ENCODE results near the gene ANAPC13. TPM values are rescaled to one million over a fixed set of nuclear protein-coding genes. Genes with fewer than 3 reads are reported as not detected.

The ANAPC13 gene
- total RNA-seq, 1 experiment from 2014 or later = 57.0 TPM

- Mint-ChIP-seq H3K27me3 (ENCODE audit: insufficient read depth, unreplicated experiment) (peaks cover 2% of the 10 kb centered on the region), H3K4me3 (ENCODE audit: unreplicated experiment) (no peak overlapping the region), H3K9me3 (ENCODE audit: unreplicated experiment) (no peaks in the 10 kb centered on the region), H3K27ac (ENCODE audit: unreplicated experiment) (no peak overlapping the region), H3K36me3 (ENCODE audit: insufficient read depth, unreplicated experiment) (no peaks in the 10 kb centered on the region), H3K4me1 (ENCODE audit: low read depth, unreplicated experiment) (no peaks in the 10 kb centered on the region)
- no peak for TF ChIP-seq CTCF (IDR thresholded peaks at IDR 0.05; ENCODE audit: insufficient read depth in 1 of 2, low read depth in 1 of 2, low read length in 1 of 2, severe bottlenecking in 1 of 2, unreplicated experiment in 1 of 2)
- H3K9me3 ChIP-seq = no peaks in the 10 kb centered on the region
- CTCF ChIA-PET = no interaction called here
- BruUV-seq (replicated peaks) = no TSS peak
- H3K4me3 ChIP-seq (ENCODE audit: low read depth, low read length) = no peak overlapping the region
- H3K36me3 ChIP-seq (ENCODE audit: control insufficient read depth, insufficient read depth, low read length) = no peaks in the 10 kb centered on the region
- no peaks in the 10 kb centered on the region for H3K4me1 ChIP-seq
- intact Hi-C loops (cut with micrococcal nuclease; ENCODE audit: unreplicated experiment) = no loop called here
- H3K27me3 ChIP-seq (replicated peaks; ENCODE audit: control insufficient read depth, insufficient read depth, low read length) = no peaks in the 10 kb centered on the region
- POLR2A ChIA-PET = no interaction called here
- no peak for DNase-seq
Measured at GRCh38 chr3:134430950-134431445, 54.8 kb downstream of the ANAPC13 start.

- Mint-ChIP-seq H3K27me3 (ENCODE audit: insufficient read depth, unreplicated experiment) (peaks cover 2% of the 10 kb centered on the region), H3K9me3 (ENCODE audit: unreplicated experiment) (no peaks in the 10 kb centered on the region), H3K4me3 (ENCODE audit: unreplicated experiment) (no peak overlapping the region), H3K4me1 (ENCODE audit: low read depth, unreplicated experiment) (no peaks in the 10 kb centered on the region), H3K27ac (ENCODE audit: unreplicated experiment) (no peak overlapping the region), H3K36me3 (ENCODE audit: insufficient read depth, unreplicated experiment) (no peaks in the 10 kb centered on the region)
- TF ChIP-seq CTCF (IDR thresholded peaks at IDR 0.05; ENCODE audit: insufficient read depth in 1 of 2, low read depth in 1 of 2, low read length in 1 of 2, severe bottlenecking in 1 of 2, unreplicated experiment in 1 of 2) = no peak
- H3K36me3 ChIP-seq (ENCODE audit: control insufficient read depth, insufficient read depth, low read length) = no peaks in the 10 kb centered on the region
- no TSS peak for BruUV-seq (replicated peaks)
- POLR2A ChIA-PET = no interaction called here
- CTCF ChIA-PET = no interaction called here
- no peaks in the 10 kb centered on the region for H3K4me1 ChIP-seq
- no peaks in the 10 kb centered on the region for H3K27me3 ChIP-seq (replicated peaks; ENCODE audit: control insufficient read depth, insufficient read depth, low read length)
- intact Hi-C loops (cut with micrococcal nuclease; ENCODE audit: unreplicated experiment) = no loop called here
- no peak for DNase-seq
- H3K4me3 ChIP-seq (ENCODE audit: low read depth, low read length) = no peak overlapping the region
- no peaks in the 10 kb centered on the region for H3K9me3 ChIP-seq
Measured at GRCh38 chr3:134430174-134430573, 55.6 kb downstream of the ANAPC13 start.

GRCh38 chr3:134428401-134428800, 57.4 kb downstream of the ANAPC13 start:
- CTCF ChIA-PET = no interaction called here
- Histone ChIP-seq H3K4me1 (no peaks in the 10 kb centered on the region), H3K36me3 (ENCODE audit: control insufficient read depth, insufficient read depth, low read length) (no peaks in the 10 kb centered on the region), H3K4me3 (ENCODE audit: low read depth, low read length) (no peak overlapping the region), H3K27me3 (replicated peaks; ENCODE audit: control insufficient read depth, insufficient read depth, low read length) (no peaks in the 10 kb centered on the region), H3K9me3 (no peaks in the 10 kb centered on the region)
- BruUV-seq (replicated peaks) = no TSS peak
- no peak overlapping the region for H3K27ac Mint-ChIP-seq (ENCODE audit: unreplicated experiment)
- no peak overlapping the region for H3K4me3 Mint-ChIP-seq (ENCODE audit: unreplicated experiment)
- intact Hi-C loops (cut with micrococcal nuclease; ENCODE audit: unreplicated experiment) = no loop called here
- no peaks in the 10 kb centered on the region for H3K4me1 Mint-ChIP-seq (ENCODE audit: low read depth, unreplicated experiment)
- no peak for TF ChIP-seq CTCF (IDR thresholded peaks at IDR 0.05; ENCODE audit: insufficient read depth in 1 of 2, low read depth in 1 of 2, low read length in 1 of 2, severe bottlenecking in 1 of 2, unreplicated experiment in 1 of 2)
- DNase-seq = no peak
- H3K27me3 Mint-ChIP-seq (ENCODE audit: insufficient read depth, unreplicated experiment) = peaks cover 2% of the 10 kb centered on the region
- POLR2A ChIA-PET = no interaction called here
- H3K36me3 Mint-ChIP-seq (ENCODE audit: insufficient read depth, unreplicated experiment) = no peaks in the 10 kb centered on the region
- no peaks in the 10 kb centered on the region for H3K9me3 Mint-ChIP-seq (ENCODE audit: unreplicated experiment)

Other genes with a start within 250 kb of the ANAPC13 start
- 101 and 102 TPM in 2 replicates for gene RYK, start 235.1 kb downstream of the ANAPC13 start, total RNA-seq (2022)
- 220 and 271 TPM in 2 replicates for gene AMOTL2, start 111.5 kb downstream of the ANAPC13 start, total RNA-seq (2022)
- gene CEP63, start 72 bp upstream of the ANAPC13 start, total RNA-seq (2022) = 21.3 and 21.9 TPM in 2 replicates
- gene KY, start 165.0 kb upstream of the ANAPC13 start, total RNA-seq (2022) = not detected in 2 replicates

Data from Caco-2 (cell line).